ENCODE results near the gene SPSB4. TPM values are rescaled to one million over a fixed set of nuclear protein-coding genes. Genes with fewer than 3 reads are reported as not detected.

The SPSB4 gene
- total and polyA plus RNA-seq, 2 of the 8 experiments (the other 6 are each of a cell fraction or from before 2014, with no cell fraction given), result 15.1 to 17.2 TPM

DNA sequence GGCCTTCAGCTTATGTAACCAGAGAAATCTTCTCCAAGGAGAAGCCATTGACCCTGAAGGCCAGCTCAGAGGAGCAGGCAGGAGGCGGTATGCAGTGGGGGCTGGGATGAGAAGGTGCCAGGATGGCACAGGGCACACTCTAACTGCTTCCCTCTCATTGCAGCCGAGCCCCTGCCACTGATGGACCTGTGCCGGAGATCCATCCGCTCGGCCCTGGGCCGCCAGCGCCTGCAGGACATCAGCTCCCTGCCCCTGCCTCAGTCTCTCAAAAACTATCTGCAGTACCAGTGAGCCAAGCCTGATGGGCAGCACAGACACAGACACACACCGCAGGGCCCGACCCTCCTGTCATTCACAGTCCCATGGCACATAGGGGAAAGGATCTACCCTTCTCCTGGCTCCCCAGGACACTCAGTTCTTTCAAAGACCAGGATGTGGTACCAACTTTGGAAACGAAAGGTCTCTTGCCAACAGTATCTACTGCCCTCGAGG, 95.9 kb downstream of the SPSB4 start (continued):
- TF ChIP-seq SIN3A (conservative IDR thresholded peaks at IDR 0.05 in 1 of 2, IDR thresholded peaks at IDR 0.05 in 1 of 2; ENCODE audit: low read depth in 1 of 2, low read length in 2 of 2), result no peak
- TF ChIP-seq JUND (IDR thresholded peaks at IDR 0.05; ENCODE audit: low read length), result no peak
- TF ChIP-seq, protein P1, sequence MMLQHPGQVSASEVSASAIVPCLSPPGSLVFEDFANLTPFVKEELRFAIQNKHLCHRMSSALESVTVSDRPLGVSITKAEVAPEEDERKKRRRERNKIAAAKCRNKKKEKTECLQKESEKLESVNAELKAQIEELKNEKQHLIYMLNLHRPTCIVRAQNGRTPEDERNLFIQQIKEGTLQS (IDR thresholded peaks at IDR 0.05; ENCODE audit: insufficient read depth, low read depth, low read length), result no peak

All from H1 (cell line).